Measurements from ENCODE around the gene CDK2. TPM values are rescaled to one million over a fixed set of nuclear protein-coding genes. Genes with fewer than 3 reads are reported as not detected.

The CDK2 gene
- total and polyA plus RNA-seq, 2 of the 4 experiments (the other 2 are of a cell fraction) = 42.5 to 61.7 TPM

DNA sequence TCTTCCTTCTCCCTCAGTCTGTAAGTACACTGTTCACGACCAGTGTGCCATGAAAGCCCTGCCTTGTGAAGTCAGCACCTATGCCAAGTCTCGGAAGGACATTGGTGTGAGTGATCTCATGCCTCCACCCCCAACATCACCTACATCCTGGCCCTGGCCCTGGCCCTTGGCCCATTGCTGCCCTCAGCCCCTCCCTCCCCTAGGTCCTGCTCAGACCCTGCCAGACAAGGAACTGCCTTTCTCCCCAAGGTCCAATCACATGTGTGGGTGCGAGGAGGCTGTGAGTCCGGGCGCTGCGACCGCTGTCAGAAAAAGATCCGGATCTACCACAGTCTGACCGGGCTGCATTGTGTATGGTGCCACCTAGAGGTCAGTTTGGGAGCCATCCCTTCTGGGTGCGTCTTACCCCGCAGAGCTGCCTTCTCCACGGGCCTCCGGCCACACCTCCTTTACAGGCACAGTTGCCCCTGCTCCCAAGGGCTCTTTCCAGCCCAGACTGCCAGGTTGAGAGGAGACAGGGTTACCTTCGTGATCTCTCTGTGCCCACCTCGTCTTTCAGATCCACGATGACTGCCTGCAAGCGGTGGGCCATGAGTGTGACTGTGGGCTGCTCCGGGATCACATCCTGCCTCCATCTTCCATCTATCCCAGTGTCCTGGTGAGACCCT lies 26.4 kb upstream of the CDK2 start:
- Histone ChIP-seq H4K20me1 (ENCODE audit: insufficient read depth, low read length) (no peaks in the 10 kb centered on the region), H3K4me2 (ENCODE audit: low read depth, low read length) (no peak overlapping the region; the same call in 1 of the 2 replicates), H2AK9ac (replicated peaks; ENCODE audit: low read depth, low read length, poor library complexity) (peak overlapping the region; percentile 88), H3K36me3 (ENCODE audit: control insufficient read depth, insufficient read depth, low read length) (peaks cover 35% of the 10 kb centered on the region), H4K8ac (ENCODE audit: low read depth in 2 of 2, low read length in 2 of 2) (peak overlapping the region in 1 of 2 experiments; percentile 52; a peak in 2 of 4 replicates), H3K56ac (ENCODE audit: extremely low read depth, insufficient read depth, low read length) (no peak overlapping the region), H2AK5ac (ENCODE audit: low read depth, low read length) (peak overlapping the region; percentile 84), H3K9me3 (ENCODE audit: control insufficient read depth, insufficient read depth, low read length) (no peaks in the 10 kb centered on the region), H2BK15ac (ENCODE audit: low read depth, low read length) (no peak overlapping the region; the same call in 2 of the 3 replicates), H3K4ac (ENCODE audit: low read depth, low read length) (peak overlapping the region; percentile 60), H3K14ac (replicated peaks; ENCODE audit: low read depth, low read length) (no peak overlapping the region), H2AFZ (replicated peaks; ENCODE audit: low read length, poor library complexity) (peak overlapping the region; percentile 88), H2BK5ac (ENCODE audit: low read depth, low read length, poor library complexity, severe bottlenecking) (no peak overlapping the region), H3K27ac (ENCODE audit: insufficient read depth, low read length) (no peak overlapping the region), H3K27me3 (ENCODE audit: control insufficient read depth, insufficient read depth, low read length) (no peaks in the 10 kb centered on the region), H3K9me1 (ENCODE audit: insufficient read depth, low read length) (no peaks in the 10 kb centered on the region), H3K4me1 (ENCODE audit: control insufficient read depth, insufficient read depth, low read length) (peaks cover 4% of the 10 kb centered on the region), H3K79me1 (ENCODE audit: low read depth in 1 of 2, low read length in 2 of 2) (peaks cover 1 to 41% of the 10 kb centered on the region in 2 experiments; a peak in 3 of 4 replicates), H3K9ac (ENCODE audit: low read depth, low read length) (no peak overlapping the region), H3K18ac (ENCODE audit: low read depth, low read length) (no peak overlapping the region), H3K4me3 (ENCODE audit: insufficient read depth, low read depth, low read length) (no peak overlapping the region), H4K5ac (ENCODE audit: low read depth, low read length) (0 out of 2 replicates have a peak overlapping the region, but pooled peaks have one; percentile 14), H2BK20ac (ENCODE audit: low read depth, low read length) (0 out of 2 replicates have a peak overlapping the region, but pooled peaks have one; percentile 19), H2BK120ac (ENCODE audit: low read depth, low read length) (no peak overlapping the region; the same call in 1 of the 2 replicates), H3K23ac (ENCODE audit: low read depth, low read length) (0 out of 2 replicates have a peak overlapping the region, but pooled peaks have one; percentile 16), H4K91ac (ENCODE audit: insufficient read depth, low read depth, low read length) (no peak overlapping the region)
- in situ Hi-C loops (cut with MboI; ENCODE audit: low sequenced_read_pairs) = loop anchor here (5.0 to 10.0 kb wide), 2 partner anchors 125 to 203 kb away; partner anchors contain the start of genes ORMDL2 and SARNP
- ChIA-PET POLR2A (ENCODE audit: unreplicated experiment) (interaction anchor here (0.6 kb wide), 1 partner anchor 1526 kb away, joined by 6 read pairs; no protein-coding TSS in a partner anchor), CTCF (interaction anchor here (0.5 to 1.4 kb wide), 5 partner anchors 9 to 202 kb away, joined by 3 to 6 read pairs (median 5); partner anchors contain the start of genes DGKA and DNAJC14)
- DNase-seq = peak; percentile 81
- TF ChIP-seq MAZ (IDR thresholded peaks at IDR 0.05; ENCODE audit: borderline replicate concordance, low read depth, low read length) = peak; percentile 36; the same call in 1 of the 2 replicates
- TF ChIP-seq BHLHE40 (IDR thresholded peaks at IDR 0.05; ENCODE audit: low read depth, low read length) = no peak
- peak; percentile 92 for TF ChIP-seq SMC3 (IDR thresholded peaks at IDR 0.05; ENCODE audit: low read depth, low read length)
- TF ChIP-seq, protein P1, sequence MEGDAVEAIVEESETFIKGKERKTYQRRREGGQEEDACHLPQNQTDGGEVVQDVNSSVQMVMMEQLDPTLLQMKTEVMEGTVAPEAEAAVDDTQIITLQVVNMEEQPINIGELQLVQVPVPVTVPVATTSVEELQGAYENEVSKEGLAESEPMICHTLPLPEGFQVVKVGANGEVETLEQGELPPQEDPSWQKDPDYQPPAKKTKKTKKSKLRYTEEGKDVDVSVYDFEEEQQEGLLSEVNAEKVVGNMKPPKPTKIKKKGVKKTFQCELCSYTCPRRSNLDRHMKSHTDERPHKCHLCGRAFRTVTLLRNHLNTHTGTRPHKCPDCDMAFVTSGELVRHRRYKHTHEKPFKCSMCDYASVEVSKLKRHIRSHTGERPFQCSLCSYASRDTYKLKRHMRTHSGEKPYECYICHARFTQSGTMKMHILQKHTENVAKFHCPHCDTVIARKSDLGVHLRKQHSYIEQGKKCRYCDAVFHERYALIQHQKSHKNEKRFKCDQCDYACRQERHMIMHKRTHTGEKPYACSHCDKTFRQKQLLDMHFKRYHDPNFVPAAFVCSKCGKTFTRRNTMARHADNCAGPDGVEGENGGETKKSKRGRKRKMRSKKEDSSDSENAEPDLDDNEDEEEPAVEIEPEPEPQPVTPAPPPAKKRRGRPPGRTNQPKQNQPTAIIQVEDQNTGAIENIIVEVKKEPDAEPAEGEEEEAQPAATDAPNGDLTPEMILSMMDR (conservative IDR thresholded peaks at IDR 0.05; ENCODE audit: low read depth, low read length) = peak; percentile 90
- peak; percentile 81; the same call in 1 of the 2 replicates for TF ChIP-seq MXI1 (IDR thresholded peaks at IDR 0.05; ENCODE audit: borderline replicate concordance, low read depth, low read length)
- TF ChIP-seq RAD21 (IDR thresholded peaks at IDR 0.05; ENCODE audit: low read length) = peak; percentile 94
- intact Hi-C loops (cut with micrococcal nuclease) = loop anchor here (1.0 kb wide), 1 partner anchor 202 kb away; no protein-coding TSS in a partner anchor
- dilution Hi-C loops (cut with HindIII; ENCODE audit: low sequenced_read_pairs, unreplicated experiment) = no loop called here
- BruUV-seq (replicated peaks) = no TSS peak
- ATAC-seq (ENCODE audit: low read depth) = peak; percentile 98
- 28% methylated on average over 10 of the region's 18 CpGs; no CpG with 5 or more reads in 1 of the 2 experiments for WGBS, 2 experiments (ENCODE audit: extremely low coverage in 2 of 2, insufficient read length in 1 of 2)
